HEK293T (cell line): ENCODE results near the gene FBXO33.

ENCODE experiments used
- CTCF ChIA-PET: fragments of 350-600 bp; formaldehyde crosslinking; extraction: SDS; loops from one replicate; lab custom pipeline; 2021; ENCODE audit warnings: antibody characterized with exemption, inconsistent platforms; lab: Yijun Ruan, JAX
- POLR2A ChIA-PET: fragments of 350-600 bp; formaldehyde crosslinking; extraction: SDS; loops from one replicate; lab custom pipeline; 2020; ENCODE audit warnings: antibody characterized with exemption, inconsistent platforms; lab: Yijun Ruan, JAX
- DNase-seq: peaks from one replicate; pipeline ENCODE4 v3.0.0; 2012; ENCODE audit warnings: mixed read lengths; ENCODE audit errors: extremely low spot score
- ARNT ChIP-seq: fragments of 450-650 bp; IDR thresholded peaks from 2 replicates; pipeline ENCODE4 v1.6.1; 2017; ENCODE audit warnings: mild to moderate bottlenecking
- BHLHE40 ChIP-seq: fragments of 450-650 bp; IDR thresholded peaks from 2 replicates; pipeline ENCODE4 v1.6.1; 2016; ENCODE audit warnings: mild to moderate bottlenecking, moderate library complexity, borderline replicate concordance
- CTBP1 ChIP-seq: fragments of 450-650 bp; IDR thresholded peaks from 2 replicates; pipeline ENCODE4 v1.6.1; 2016; ENCODE audit warnings: borderline replicate concordance
- ELF4 ChIP-seq: fragments of 450-650 bp; IDR thresholded peaks from 2 replicates; pipeline ENCODE4 v1.6.1; 2017; ENCODE audit warnings: antibody characterized with exemption
- FOXA1 ChIP-seq: fragments of 450-650 bp; IDR thresholded peaks from 2 replicates; pipeline ENCODE4 v1.6.1; 2016; ENCODE audit warnings: mild to moderate bottlenecking
- FOXK2 ChIP-seq: fragments of 450-650 bp; IDR thresholded peaks from 2 replicates; pipeline ENCODE4 v1.6.1; 2016; ENCODE audit warnings: mild to moderate bottlenecking
- FOXM1 ChIP-seq: fragments of 450-650 bp; IDR thresholded peaks from 2 replicates; pipeline ENCODE4 v1.6.1; 2017; ENCODE audit warnings: mild to moderate bottlenecking, borderline replicate concordance
- HDGF ChIP-seq: fragments of 450-650 bp; IDR thresholded peaks from 2 replicates; pipeline ENCODE4 v1.6.1; 2017; ENCODE audit warnings: antibody characterized with exemption, borderline replicate concordance
- L3MBTL2 ChIP-seq: fragments of 450-650 bp; conservative IDR thresholded peaks from 2 replicates; pipeline ENCODE4 v1.6.1; 2016; ENCODE audit warnings: mild to moderate bottlenecking
- LEF1 ChIP-seq: fragments of 450-650 bp; IDR thresholded peaks from 2 replicates; pipeline ENCODE4 v1.6.1; 2017; ENCODE audit warnings: mild to moderate bottlenecking, borderline replicate concordance
- NFRKB ChIP-seq: fragments of 450-650 bp; IDR thresholded peaks from 2 replicates; pipeline ENCODE4 v1.6.1; 2016; ENCODE audit warnings: mild to moderate bottlenecking, moderate library complexity
- SP1 ChIP-seq: fragments of 450-650 bp; IDR thresholded peaks from 2 replicates; pipeline ENCODE4 v1.6.1; 2017
- SUZ12 ChIP-seq: fragments of 450-650 bp; IDR thresholded peaks from 2 replicates; pipeline ENCODE4 v1.6.1; 2016; ENCODE audit warnings: mild to moderate bottlenecking
- TARDBP ChIP-seq: fragments of 450-650 bp; IDR thresholded peaks from 2 replicates; pipeline ENCODE4 v1.6.1; 2016
- ZNF384 ChIP-seq: fragments of 450-650 bp; IDR thresholded peaks from 2 replicates; pipeline ENCODE4 v1.6.1; 2016
- TF ChIP-seq, protein P1 (sequence below): fragments of 450-650 bp; IDR thresholded peaks from 2 replicates; pipeline ENCODE4 v1.6.1; 2016

Gene FBXO33

DNA sequence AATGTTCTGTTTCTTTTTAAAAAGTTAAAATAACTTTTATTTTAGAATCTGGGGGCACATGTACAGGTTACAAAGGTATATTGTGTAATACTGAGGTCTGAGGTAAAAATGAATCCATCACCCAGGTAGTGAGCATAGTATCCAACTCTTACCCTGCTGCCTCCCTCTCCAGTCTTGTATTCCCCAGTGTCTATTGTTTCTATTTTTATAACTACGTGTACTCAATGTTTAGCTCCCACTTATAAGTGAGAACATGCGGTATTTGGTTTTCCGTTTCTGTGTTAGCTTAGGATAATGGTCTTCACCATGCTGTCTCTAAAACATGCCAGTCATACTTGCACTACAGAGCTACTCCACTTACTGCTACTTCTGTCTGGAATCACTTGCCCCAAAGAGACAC is 8.4 kb downstream of the FBXO33 start:
- ChIA-PET POLR2A (no interaction called here), CTCF (no interaction called here)
- no peak for DNase-seq
- no peak for TF ChIP-seq HDGF
- no peak for TF ChIP-seq ARNT
- TF ChIP-seq CTBP1: no peak
- no peak for TF ChIP-seq LEF1
- no peak for TF ChIP-seq FOXA1
- TF ChIP-seq ELF4: no peak
- TF ChIP-seq SUZ12: no peak
- no peak for TF ChIP-seq L3MBTL2
- TF ChIP-seq, protein P1, sequence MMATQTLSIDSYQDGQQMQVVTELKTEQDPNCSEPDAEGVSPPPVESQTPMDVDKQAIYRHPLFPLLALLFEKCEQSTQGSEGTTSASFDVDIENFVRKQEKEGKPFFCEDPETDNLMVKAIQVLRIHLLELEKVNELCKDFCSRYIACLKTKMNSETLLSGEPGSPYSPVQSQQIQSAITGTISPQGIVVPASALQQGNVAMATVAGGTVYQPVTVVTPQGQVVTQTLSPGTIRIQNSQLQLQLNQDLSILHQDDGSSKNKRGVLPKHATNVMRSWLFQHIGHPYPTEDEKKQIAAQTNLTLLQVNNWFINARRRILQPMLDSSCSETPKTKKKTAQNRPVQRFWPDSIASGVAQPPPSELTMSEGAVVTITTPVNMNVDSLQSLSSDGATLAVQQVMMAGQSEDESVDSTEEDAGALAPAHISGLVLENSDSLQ: no peak

DNA sequence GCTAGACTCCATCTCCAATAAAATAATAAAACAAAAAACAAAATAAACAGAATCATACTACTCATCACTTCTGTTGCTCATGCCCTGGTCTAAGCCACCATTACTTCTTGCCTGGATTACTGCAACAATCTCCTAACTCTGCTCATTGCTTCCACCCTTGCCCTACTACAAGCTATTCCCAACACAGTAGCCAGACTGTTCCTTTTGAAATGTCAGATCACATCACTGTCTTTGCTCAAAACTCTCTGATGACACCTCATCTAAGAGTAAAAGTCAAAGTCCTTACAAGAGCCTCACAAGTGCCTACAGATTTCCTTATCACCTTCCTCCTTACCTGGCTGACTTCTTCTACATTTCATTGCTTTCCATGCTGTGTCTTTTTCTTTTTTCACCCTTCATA is 10.0 kb downstream of the FBXO33 start:
- TF ChIP-seq CTBP1 (no peak), ZNF384 (no peak), SUZ12 (no peak), FOXA1 (no peak), HDGF (no peak), FOXM1 (no peak), SP1 (no peak), LEF1 (no peak), TARDBP (no peak), ARNT (no peak), L3MBTL2 (no peak), NFRKB (no peak), BHLHE40 (no peak), FOXK2 (no peak), ELF4 (no peak)
- TF ChIP-seq, protein P1: no peak
- CTCF ChIA-PET: no interaction called here
- POLR2A ChIA-PET: interaction anchor here (1.9 kb wide), 1 partner anchor 10 kb away, joined by 9 read pairs; the partner anchor contains the start of gene FBXO33
- DNase-seq: no peak

DNA sequence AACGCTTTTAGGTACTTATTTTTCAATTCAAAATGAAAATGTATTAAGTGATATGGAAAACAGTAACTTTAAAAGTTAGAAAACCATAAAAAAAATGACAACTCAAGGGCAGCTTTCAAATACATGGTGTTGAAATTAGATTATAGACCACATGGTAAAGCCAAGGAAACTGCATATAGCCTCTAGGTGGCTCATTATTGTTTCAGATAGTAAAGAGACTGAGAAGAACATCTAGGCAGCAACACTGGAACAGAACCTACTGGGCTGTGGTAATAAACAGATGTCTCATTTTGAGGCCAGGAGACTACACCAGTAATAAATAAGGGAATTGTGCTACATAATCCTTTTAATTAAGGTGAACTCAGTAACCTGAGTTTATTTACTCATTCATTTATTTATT is 13.0 kb downstream of the FBXO33 start:
- TF ChIP-seq, protein P1: no peak
- TF ChIP-seq TARDBP (no peak), ZNF384 (no peak), FOXM1 (no peak), LEF1 (no peak), CTBP1 (no peak), ELF4 (no peak), BHLHE40 (no peak), L3MBTL2 (no peak), SUZ12 (no peak), ARNT (no peak), HDGF (no peak), FOXK2 (no peak), FOXA1 (no peak)
- ChIA-PET CTCF (no interaction called here), POLR2A (interaction anchor here (1.9 kb wide), 1 partner anchor 13 kb away, joined by 8 read pairs; the partner anchor contains the start of gene FBXO33)
- DNase-seq: no peak

DNA sequence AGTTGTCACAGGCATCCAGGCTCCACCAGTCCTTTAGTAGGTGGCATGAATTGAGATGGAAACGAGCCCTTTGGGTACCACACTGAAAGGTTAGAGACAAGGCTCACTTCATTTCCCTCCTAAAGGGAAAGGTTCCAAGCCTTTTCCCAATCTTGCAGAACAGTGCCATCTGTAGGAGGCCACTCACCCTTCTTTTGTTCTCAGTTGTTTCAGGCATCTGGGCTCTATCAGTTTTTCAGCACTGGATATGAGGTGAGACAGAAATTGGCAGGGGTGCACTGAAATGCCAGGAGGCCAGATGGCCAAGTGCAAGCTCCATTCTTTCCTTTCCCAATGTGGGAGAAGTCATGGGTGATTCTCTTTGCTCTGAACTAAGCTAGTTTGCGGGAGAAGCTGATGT is 15.2 kb downstream of the FBXO33 start:
- POLR2A ChIA-PET: interaction anchor here (0.7 kb wide), 1 partner anchor 9 kb away, joined by 3 read pairs; no protein-coding TSS in a partner anchor
- no peak for DNase-seq
- TF ChIP-seq TARDBP (no peak), LEF1 (no peak), ZNF384 (no peak), FOXK2 (no peak), BHLHE40 (no peak), ARNT (no peak), L3MBTL2 (no peak), SP1 (no peak), SUZ12 (no peak), FOXA1 (no peak), CTBP1 (no peak), FOXM1 (no peak), ELF4 (no peak), HDGF (no peak), NFRKB (no peak)
- TF ChIP-seq, protein P1: no peak
- CTCF ChIA-PET: no interaction called here

DNA sequence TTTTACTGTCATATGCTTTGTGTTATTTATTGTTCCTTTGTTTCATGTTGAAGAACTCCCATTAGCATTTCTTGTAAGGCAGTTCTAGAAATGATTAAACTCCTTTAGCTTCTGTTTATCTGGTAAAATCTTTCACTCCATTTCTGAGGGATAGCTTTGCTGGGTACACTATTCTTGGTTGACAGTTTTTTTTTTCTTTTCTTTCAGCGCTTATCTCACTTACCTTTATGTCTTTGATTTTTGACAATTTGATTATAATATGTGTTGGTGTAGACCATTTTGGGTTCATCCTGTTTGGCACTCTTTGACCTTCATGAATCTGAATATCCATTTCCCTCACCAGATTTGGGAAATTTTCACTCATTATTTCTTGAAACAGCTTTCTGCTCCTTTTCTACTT is 16.2 kb downstream of the FBXO33 start:
- ChIA-PET POLR2A (interaction anchor here (0.7 kb wide), 1 partner anchor 10 kb away, joined by 3 read pairs; no protein-coding TSS in a partner anchor), CTCF (no interaction called here)
- TF ChIP-seq TARDBP (no peak), ZNF384 (0 out of 2 replicates have a peak, but pooled peaks have one; percentile 29)
- no peak for DNase-seq

DNA sequence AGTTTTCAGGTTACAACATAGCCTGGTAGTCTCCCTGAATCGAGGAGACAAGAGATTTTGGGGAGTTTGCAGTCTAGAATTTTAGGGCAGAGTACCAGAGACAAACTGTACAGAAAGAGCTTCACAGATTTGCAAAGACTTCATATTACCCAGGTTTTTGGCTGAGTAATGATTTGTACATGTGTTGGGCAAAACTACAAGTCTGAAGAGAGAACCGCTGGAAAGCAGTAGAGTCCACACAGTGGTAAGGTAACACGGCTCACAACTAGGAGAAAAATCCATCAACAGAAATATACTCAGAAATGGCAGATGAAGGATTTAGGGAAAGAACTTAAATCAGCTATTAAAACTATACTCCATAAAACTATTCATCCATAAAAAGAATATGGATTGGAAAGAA is 25.7 kb downstream of the FBXO33 start:
- TF ChIP-seq HDGF (no peak), FOXK2 (no peak), TARDBP (no peak), ZNF384 (no peak), ARNT (no peak), L3MBTL2 (no peak), SP1 (no peak), CTBP1 (no peak), NFRKB (no peak), FOXM1 (no peak), ELF4 (no peak), BHLHE40 (no peak), FOXA1 (no peak), SUZ12 (no peak)
- TF ChIP-seq, protein P1: no peak
- POLR2A ChIA-PET: no interaction called here
- CTCF ChIA-PET: no interaction called here
- DNase-seq: no peak
